Ishikawa (cell line): ENCODE results near the gene GAB1.

Source experiments
- RAD21 ChIP-seq: IDR thresholded peaks from 2 replicates; pipeline ENCODE4 v1.6.1; 2012; ENCODE audit warnings: low read depth
- TAF1 ChIP-seq: IDR thresholded peaks from 2 replicates; pipeline ENCODE4 v1.6.1; 2012; ENCODE audit warnings: low read depth, mild to moderate bottlenecking

- TF ChIP-seq TAF1 (no peak), RAD21 (no peak)
Measured at GRCh38 chr4:143363332-143363731, 26.7 kb downstream of the GAB1 start.
